Measurements from ENCODE around the gene RPLP2.

Gene RPLP2

DNA sequence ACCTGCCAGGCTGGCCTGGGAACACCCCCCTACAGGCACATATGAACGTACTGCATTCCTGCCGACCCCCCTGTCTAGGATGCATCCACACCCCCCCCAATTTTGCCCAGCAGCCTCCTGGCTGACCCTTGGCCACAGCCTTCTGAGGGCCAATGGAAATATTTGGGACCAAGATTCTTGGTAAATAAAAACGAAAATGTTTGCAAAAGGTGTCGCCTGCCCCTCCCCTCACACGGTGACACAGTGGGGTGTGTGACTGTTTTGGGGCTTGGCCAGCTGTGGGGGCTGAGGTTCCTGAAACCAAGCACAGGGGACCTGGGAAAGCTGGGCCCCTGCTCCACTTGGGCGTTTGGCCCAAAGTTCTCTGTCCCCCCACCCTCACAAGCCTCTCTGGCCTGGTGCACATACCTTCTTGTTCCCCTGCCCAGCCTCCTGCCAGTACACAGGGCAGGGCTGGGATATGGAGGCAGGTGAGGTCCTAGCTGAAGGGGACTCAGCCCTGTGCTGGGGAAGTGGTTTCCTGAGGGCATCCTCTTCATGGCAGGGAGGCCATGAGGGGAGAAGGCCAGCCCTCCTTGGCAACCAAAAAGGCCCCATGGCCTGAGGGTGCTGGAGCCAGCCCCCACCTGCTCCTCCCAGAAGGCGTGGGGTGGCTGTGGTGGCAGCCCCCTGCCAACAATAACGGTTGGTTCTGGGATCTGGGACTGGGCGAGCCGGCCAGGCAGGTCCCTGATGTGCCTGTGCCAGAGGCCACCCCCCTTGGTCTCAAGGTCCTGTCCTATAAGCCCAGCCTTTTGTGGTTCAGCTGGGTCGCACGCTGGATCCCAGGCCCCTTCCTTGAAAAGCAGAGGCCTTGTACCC is 15.8 kb downstream of the RPLP2 start:
- DNase-seq: no peak

DNA sequence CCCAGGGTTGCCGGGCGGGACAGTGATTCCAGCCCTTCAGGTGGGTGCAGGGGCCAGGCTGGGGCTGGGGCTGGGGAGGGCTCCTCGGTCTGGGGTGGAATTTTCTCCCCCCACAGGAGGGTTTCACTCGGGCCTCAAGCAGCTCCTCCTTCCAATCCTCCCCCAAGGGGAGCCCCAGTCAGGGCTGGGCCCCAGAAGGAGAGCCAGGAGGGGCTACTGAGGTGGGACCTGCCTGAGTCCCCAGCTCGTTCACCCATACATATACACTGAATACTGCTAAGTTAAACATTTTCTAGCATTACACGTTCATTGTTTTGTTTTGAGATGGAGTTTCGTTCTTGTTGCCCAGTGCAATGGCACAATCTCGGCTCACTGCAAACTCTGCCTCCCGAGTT is 16.5 kb downstream of the RPLP2 start:
- DNase-seq: no peak

DNA sequence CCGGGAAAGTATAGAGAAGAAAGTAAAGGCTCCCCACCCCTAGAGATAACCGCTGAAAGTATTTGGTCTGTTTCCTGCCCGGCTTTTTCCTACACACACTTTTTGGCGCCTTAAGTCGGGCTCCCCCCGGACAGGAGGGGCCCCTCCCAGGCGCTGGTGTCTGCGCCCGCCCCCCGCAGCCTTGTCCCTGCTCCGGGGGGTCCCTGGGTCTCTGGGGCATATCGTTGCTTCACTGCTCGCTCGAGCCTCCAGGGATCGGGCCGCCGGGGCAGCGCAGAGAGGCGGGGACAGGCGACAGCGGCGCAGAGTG is 17.0 kb downstream of the RPLP2 start:
- DNase-seq: no peak

DNA sequence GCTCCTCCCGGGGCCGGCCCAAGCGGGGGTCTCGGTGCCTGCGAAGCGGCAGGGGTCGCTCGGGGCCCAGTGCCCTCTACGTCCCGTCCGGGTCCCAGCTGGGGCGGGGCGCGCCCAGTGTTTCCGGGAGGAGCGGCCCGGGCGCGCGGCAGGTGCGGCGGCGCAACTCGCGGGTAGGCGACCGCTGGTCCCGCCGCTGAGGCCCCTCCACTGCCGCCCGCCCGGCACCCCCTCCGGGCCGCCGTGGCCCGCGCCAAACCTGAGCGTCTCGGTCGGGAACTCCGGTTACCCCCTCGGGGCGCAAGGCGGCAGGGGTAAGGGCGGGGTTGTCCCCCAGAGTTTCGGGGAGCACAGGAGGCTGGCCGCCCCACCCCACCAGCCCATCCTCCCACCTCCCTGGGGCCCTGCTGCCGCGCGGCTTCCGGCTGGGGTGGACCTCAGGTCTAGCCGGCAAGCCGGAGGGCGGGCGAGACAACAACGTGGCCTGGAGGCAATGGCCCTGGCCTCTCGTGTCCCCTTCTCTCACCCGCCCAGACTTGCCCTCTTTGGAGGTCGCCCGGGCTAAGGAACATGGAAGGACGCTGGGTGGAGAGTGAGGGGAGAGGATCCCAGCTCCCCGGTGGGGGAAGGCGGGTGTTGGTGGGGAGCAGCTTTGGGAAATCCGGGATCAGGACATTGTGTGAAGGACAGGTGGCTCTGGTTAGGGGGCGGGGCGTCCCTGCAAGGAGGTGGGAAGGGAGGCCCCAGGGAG is 17.6 kb downstream of the RPLP2 start:
- DNase-seq: no peak

DNA sequence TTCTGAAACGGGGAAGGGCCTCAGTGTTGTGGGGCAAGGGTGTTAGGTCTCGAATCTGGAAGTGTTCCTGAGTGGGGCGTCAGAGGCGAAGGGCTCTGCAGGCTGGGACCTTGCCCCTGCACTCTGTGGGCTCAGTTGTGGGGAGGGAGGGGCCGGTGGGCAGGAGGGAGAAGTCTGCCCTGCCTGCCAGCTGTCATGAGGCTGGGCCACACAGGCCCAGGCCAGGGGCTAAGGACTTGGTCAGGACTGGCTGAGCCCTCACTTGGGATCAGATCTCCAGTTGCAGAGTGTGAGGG is 18.1 kb downstream of the RPLP2 start, which contains the start of gene CRACR2B:
TSS of gene CRACR2B (plus strand) at position 23 of the 296 bp plus-strand sequence. CDS start 689 bp downstream, outside the sequence.
- DNase-seq: no peak

DNA sequence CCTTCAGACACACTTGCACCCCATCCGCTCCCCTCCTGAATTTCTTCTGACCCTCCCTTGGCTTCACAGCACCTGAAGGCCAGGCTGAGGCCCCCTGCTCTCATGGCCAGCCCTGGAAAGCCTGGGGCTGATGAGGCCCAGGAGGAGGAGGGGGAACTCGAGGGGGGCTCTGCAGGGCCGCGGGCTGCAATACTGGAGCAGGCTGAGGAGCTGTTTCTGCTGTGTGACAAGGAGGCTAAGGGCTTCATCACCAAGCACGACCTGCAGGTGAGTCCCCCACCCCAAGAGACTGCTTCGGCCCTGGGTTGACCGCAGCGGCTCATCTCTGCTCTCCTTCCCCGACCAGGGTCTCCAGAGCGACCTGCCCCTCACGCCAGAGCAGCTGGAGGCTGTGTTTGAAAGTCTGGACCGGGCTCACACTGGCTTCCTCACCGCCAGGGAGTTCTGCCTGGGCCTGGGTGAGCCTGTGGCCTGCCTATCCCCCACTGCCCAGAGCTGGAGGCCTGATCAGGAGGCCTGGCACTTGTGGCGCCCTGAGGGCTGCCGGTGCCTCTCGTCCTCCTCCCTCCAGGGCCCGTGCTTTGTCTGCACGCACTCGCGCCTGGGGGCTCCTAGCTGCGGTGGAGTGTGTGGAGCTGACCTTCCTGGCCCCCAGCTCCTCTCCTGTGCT is 18.9 kb downstream of the RPLP2 start:
- no peak for DNase-seq

DNA sequence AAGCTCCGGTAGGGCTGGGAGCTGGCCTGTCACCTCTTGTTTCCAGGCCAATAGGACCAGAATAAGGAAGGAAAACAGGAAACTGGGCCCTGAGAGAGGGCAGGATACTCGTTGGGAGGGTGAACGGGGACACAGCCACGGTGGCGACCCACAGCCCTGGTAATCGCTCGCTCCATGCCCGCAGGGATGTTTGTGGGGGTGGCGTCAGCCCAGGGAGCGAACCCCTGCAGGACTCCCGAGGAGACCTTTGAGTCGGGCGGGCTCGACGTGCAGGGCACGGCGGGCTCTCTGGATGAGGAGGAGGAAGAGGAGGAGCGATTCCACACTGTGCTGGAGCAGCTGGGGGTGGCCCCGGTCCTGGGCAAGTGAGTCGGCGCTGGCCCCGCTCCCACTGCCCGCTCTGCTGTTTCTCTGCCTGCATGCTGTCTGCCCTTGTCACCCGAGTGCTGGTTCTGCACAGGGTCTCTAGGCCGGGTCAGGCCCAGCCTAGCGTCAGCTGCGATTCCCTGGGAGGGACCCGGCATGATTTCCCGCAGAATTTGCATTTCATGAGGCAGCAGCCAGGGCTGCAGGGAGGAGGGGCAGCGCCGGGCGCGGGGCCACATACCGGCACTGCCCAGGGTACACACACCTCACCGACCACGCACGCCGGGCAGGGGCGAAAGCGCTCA is 19.5 kb downstream of the RPLP2 start:
- DNase-seq: no peak

DNA sequence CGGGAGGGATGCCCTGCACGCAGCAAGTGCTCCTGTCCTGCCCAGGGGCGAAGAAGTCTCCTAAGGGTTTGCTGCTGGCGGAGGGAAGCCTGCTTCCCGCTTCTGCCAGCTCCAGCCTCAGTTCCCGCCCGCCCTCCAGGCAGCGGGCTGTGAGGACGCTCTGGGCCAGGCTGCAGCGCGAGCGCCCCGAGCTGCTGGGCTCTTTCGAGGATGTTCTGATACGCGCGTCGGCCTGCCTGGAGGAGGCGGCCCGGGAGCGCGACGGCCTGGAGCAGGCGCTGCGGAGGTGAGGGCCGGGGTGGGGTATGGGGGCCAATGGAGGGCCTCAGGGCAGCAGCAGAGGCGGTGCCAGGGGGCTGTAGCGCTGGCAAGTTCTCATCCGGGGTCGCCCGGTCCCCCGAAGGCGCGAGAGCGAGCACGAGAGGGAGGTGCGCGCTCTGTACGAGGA is 20.1 kb downstream of the RPLP2 start:
- DNase-seq: no peak

DNA sequence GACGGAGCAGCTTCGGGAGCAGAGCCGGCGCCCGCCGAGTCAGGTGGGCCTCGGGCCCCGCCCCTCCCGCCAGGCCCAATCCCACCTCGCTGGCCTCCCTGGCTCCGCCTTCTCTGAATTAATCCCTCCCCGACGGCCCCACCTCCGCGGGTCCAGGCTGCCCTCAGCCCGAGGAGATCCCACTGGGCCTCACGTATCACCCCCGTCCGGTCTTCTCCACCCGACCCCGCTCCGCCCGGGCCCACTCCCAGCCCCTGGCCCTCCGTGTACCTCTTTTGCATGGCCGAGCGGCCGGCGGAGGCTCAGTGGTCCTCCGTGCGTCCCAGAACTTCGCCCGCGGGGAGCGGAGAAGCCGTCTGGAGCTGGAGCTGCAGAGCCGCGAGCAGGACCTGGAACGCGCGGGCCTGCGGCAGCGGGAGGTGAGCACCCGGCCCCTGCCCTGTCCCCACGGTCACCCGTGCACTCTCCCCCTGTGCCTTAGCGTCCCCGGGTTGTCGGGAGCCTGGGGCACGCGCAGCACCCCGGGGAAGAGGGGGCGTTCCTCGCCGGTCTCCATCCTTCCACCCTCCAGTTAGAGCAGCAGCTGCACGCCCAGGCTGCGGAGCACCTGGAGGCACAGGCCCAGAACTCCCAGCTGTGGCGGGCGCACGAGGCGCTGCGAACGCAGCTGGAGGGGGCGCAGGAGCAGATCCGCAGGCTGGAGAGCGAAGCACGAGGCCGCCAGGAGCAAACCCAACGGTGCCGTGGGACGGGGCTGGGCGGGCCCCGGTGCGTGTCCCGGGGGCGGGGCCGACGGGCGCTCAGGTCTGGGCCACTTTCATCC is 20.7 kb downstream of the RPLP2 start:
- DNase-seq: peak; percentile 44

DNA sequence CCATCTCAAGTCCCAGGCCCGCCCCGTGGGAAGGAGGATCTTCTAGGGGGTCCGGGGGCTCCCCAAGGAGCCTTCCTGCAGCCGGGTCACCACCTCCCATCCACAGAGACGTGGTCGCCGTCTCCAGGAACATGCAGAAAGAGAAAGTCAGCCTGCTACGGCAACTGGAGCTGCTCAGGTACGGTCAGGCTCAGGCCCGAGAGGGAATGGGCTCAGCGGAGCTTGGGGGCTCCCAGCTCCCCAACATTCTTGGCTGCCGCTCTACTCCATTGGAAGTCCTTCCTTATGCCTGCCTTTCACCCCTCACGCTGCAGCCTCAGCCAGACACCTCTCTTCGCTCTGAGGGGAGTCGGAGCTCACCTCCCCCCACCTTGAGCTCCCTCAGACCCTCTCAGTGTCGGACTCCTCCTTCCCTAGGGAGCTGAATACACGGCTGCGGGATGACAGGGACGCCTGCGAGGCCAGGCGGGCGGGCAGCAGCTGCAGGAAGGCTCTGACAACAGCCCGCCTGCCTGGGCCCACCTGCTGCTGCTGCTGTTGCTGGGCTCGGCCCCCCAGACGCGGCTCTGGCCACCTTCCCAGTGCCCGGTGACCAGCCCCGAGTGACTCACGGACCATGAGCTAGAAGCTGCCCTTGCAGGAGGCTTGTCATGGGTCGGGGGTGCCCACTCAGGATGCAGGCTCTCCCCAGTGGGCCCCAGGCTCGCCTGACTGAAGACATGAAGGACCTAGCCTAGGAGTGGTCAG is 21.5 kb downstream of the RPLP2 start:
- DNase-seq: no peak

DNA sequence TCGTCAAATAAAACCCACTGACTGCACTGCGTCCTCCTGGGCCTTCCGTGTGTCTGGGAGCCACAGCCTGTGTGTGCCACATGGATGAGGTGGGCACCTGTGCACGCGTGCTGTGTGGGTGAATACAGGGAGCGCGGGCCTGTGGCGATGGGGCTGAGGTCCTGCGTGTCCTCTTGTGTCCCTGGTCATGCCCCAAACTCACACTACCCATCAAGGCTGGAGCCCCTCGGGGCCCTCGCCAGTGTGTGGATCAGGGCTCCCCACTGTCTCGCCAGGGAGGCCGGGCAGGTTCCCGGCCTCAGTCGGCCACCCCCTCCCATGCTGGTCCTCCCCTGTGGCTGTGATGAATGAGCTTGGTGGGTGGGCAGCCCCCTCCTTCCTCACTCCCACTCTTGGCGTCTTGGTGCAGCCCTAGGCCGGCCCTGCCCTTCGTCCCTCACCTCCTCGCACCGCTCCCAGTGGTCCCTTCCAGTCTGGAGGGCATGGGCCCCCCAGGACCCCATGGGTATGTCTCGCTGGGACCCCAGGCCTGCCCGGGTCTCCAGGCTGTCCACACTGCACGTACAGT is 22.3 kb downstream of the RPLP2 start:
- no peak for DNase-seq

DNA sequence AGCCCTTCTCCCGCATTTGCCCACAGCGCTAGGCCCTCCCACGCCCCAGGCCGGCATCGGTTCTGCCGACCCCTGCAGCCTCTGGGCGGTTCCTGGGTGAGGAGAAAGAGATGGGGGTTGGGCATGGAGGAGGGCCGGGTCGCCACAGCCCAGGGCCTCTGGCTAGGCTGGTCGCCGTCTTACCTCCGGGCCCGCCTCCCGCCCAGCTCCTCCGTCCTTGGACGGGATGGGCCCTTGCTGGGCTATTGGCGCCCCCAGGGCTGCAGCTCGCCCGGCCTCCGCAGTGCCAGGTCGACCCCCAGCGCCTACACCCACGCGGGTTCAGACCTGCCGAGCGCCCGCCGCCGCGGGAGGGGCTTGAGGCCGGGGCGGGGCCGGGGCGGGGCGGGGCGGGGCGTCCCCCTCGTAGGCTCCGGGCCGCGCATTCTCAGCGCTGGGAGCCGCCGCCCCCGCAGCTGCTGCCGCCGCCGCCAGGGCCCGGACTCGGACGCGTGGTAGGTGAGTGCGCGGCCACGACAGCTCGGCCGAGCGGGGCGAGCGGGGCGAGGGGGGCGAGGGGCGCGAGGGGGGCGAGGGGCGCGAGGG is 22.9 kb downstream of the RPLP2 start, which contains the start of gene CD151:
TSS of gene CD151 (plus strand) at position 424 of the 585 bp plus-strand sequence. CDS start 3,118 bp downstream, outside the sequence.
- DNase-seq: no peak

DNA sequence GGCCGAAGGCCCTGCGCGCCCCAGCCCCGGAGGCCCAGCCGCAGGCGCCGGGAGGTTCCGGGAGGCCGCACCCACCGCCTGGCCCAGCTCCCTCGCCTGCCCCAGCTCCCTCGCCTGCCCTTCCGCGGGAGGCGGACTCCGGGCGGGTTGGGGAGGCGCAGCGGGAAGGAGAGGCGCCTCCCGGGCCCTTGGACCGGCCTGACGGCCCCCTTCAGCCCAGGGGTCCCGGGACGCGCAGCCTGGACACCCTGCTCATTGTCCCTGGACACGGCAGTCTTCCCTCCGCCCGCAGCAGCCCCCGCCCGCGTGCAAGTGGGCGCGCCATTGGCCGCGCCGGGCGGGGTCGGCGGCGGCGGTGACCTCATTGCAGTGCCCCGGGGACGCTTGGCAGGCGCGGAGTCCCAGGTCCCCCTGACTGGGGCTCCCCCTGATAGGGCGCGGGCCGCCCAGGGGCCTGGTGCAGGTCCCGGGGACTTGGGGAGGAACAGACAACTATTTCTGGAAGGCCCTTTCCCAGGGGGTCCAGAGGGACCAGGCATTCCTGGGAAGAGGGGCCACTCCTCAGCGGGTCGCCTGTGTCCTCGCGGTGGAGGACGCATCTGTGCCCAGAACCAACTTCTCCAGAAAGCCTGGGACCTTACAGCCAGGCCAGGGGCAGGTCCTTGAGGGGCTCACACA is 23.5 kb downstream of the RPLP2 start:
- DNase-seq: no peak

DNA sequence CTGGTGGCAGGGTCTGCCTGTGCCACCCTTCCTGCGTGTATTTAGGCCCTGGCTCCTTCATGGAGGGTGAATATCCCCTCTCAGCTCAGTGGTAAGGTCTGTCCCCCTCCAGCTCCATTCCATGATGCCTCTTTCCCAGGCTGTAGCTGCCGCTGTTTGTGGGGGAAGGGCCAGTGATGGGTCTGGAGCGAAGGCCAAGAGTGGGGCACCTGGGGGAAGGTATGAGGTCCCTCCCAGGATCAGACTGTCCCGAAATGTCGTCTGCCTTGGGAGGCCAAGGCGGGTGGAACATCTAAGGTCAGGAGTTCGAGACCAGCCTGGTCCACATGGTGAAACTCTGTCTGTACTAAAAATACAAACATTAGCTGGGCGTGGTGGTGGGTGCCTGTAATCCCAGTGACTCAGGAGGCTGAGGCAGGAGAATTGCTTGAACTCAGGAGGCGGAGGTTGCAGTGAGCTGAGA is 24.1 kb downstream of the RPLP2 start:
- no peak for DNase-seq

DNA sequence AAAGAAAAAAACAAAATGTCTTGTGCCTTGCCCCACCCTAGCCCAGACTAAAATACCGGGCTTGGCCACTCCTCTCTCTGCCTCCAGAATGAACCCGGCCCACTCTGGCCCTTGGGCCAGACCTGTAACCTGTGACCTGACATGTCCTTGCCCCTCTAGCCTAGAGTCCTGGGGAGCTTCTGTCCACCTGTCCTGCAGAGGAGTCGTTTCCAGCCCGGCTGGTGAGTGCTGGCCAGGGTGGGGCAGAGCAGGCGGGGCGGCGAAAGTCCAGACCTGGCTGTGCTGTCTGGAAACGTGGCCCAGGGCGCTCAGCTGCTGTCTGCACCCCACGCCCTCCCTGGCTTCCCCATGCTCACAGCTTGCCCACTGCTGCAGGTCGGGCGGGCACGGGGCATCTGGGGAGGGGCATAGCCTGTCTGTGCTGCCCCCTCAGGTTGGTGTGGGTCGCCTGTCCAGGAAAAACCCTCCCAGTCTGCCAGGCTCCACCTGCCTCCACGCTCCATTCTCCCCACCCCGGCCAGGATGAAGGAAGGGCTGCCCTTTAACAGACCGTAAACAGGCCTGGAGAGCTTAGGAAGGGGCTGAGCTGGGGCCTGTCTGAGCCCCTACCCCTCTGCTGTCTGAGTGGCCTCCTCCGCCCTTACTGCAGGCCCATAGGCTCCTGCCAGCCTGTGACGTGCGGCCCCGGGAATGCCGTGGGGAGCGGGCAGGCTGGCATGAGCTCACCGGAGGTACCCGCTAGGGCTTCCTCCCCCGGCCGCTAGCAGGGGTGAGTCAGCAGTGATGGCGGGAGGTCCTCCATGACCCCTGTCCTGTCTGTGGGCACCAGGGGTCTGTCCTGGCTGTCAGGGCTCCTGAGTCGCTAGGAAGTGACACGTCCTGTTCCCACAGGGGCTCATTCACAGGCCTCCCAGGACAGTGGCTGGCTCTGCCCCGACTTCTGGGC is 24.9 kb downstream of the RPLP2 start:
- DNase-seq: no peak

DNA sequence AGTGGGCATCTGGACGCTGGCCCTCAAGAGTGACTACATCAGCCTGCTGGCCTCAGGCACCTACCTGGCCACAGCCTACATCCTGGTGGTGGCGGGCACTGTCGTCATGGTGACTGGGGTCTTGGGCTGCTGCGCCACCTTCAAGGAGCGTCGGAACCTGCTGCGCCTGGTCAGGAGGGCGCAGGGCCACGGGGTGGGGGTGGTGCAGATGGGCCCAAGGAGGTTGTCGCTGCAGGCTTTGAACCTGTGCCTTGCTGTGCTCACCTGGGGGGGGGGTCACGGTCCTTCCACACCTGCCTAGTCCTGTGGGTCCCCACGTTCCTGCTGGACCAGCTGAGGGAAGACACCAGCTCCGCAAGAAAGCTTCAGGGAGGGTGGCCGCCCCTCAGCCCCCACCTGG is 26.5 kb downstream of the RPLP2 start:
- DNase-seq: no peak

DNA sequence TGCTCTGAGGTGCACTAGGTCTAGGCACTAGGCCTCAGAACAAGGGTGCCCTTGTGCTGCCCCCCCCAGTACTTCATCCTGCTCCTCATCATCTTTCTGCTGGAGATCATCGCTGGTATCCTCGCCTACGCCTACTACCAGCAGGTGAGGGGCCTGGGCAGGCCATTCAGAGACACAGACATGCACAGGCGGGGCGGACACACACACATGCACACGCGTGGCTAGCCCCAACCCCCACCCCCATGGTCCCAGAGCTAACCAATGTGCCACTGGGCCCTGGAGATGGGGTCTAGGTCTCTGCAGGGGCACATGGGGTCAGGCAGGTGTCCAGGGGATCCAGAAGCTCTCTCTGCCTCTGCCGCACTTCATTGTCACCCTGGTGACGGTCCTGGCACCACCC is 26.9 kb downstream of the RPLP2 start:
- DNase-seq: no peak

DNA sequence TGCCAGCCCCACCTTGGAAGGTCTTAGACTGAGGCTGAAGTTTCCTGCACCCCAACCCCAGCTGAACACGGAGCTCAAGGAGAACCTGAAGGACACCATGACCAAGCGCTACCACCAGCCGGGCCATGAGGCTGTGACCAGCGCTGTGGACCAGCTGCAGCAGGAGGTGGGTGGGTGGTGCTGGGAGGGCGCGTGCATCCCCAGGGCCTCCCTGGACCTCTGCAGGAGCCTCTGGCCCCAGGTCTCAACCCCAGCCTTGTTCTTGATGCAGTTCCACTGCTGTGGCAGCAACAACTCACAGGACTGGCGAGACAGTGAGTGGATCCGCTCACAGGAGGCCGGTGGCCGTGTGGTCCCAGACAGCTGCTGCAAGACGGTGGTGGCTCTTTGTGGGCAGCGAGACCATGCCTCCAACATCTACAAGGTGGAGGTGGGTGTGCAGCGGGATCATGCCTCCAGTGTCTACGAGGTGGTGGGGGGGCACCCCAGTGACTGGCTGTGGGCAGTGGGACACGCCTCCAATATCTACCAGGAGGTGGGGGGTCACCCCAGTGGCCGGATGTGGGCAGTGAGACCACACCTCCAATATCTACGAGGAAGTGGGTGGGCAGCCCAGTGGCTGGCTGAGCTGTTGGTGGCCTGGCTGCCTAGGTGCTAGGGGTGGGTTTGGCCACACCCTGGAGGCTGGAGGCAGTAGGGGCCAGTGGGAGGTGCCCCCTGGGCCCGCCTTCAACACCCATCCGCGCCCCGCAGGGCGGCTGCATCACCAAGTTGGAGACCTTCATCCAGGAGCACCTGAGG is 27.6 kb downstream of the RPLP2 start:
- no peak for DNase-seq

Data from activated CD4-positive, alpha-beta T cell treated with anti-CD3 and anti-CD28 coated beads, Interleukin-2, amount 50 U/mL, for 1 hour (primary cell).